ENCODE data around the gene CTSH.
A peak's percentile ranks its signal among the peaks of the same experiment; 100 is the strongest.

The CTSH gene

GRCh38 chr15:78925076-78925624 lies 19.7 kb downstream of the CTSH start:
- TF ChIP-seq CTCF (conservative IDR thresholded peaks at IDR 0.05; ENCODE audit: low read depth): no peak
- no peak for DNase-seq (ENCODE audit: low spot score)
- POLR2A ChIA-PET (ENCODE audit: low non-redundant PET): interaction anchor here (0.6 kb wide), 1 partner anchor 8 kb away, joined by 3 read pairs; no protein-coding TSS in a partner anchor
- CTCF ChIA-PET: interaction anchor here (0.8 to 1.3 kb wide), 3 partner anchors 12 to 259 kb away, joined by 3 read pairs; no protein-coding TSS in a partner anchor
- H3K27ac ChIP-seq: peak overlapping the region; percentile 11

GRCh38 chr15:78923480-78924360 lies 21.1 kb downstream of the CTSH start:
- ChIA-PET CTCF (interaction anchor here (0.7 to 0.8 kb wide), 2 partner anchors 56 to 550 kb away, joined by 3 read pairs; no protein-coding TSS in a partner anchor), POLR2A (ENCODE audit: low non-redundant PET) (no interaction called here)
- no peak for TF ChIP-seq CTCF (conservative IDR thresholded peaks at IDR 0.05; ENCODE audit: low read depth)
- no peak for DNase-seq (ENCODE audit: low spot score)
- peak overlapping the region; percentile 9; the same call in 1 of the 2 replicates for H3K27ac ChIP-seq

- CTCF ChIA-PET: no interaction called here
- H3K27ac ChIP-seq: peak overlapping the region; percentile 15
- TF ChIP-seq CTCF (conservative IDR thresholded peaks at IDR 0.05; ENCODE audit: low read depth): no peak
- DNase-seq (ENCODE audit: low spot score): no peak
- POLR2A ChIA-PET (ENCODE audit: low non-redundant PET): interaction anchor here (0.6 kb wide), 1 partner anchor 112 kb away, joined by 3 read pairs; no protein-coding TSS in a partner anchor
Observed at GRCh38 chr15:78923015-78923414, 21.8 kb downstream of the CTSH start.

- H3K27ac ChIP-seq: peak overlapping the region; percentile 15
- DNase-seq (ENCODE audit: low spot score): no peak
- ChIA-PET CTCF (no interaction called here), POLR2A (ENCODE audit: low non-redundant PET) (interaction anchor here (0.6 kb wide), 1 partner anchor 112 kb away, joined by 3 read pairs; no protein-coding TSS in a partner anchor)
- no peak for TF ChIP-seq CTCF (conservative IDR thresholded peaks at IDR 0.05; ENCODE audit: low read depth)
Observed at GRCh38 chr15:78922527-78922926, 22.3 kb downstream of the CTSH start.

- POLR2A ChIA-PET (ENCODE audit: low non-redundant PET): no interaction called here
- H3K27ac ChIP-seq: peak overlapping the region; percentile 15; the same call in 1 of the 2 replicates
- CTCF ChIA-PET: no interaction called here
- no peak for DNase-seq (ENCODE audit: low spot score)
- no peak for TF ChIP-seq CTCF (conservative IDR thresholded peaks at IDR 0.05; ENCODE audit: low read depth)
Observed at GRCh38 chr15:78921940-78922339, 22.9 kb downstream of the CTSH start.

- H3K27ac ChIP-seq: no peak overlapping the region
- no peak for TF ChIP-seq CTCF (conservative IDR thresholded peaks at IDR 0.05; ENCODE audit: low read depth)
- no peak for DNase-seq (ENCODE audit: low spot score)
- POLR2A ChIA-PET (ENCODE audit: low non-redundant PET): no interaction called here
- CTCF ChIA-PET: no interaction called here
Observed at GRCh38 chr15:78921517-78921916, 23.3 kb downstream of the CTSH start.
